ENCODE data around the gene FOS.

FOS gene

GRCh38 chr14:75312341-75312740 is 33.7 kb downstream of the FOS start:
- CTCF ChIA-PET: interaction anchor here (1.4 to 17.3 kb wide), 3 partner anchors 9 to 183 kb away, joined by 3 to 412 read pairs (median 11); no protein-coding TSS in a partner anchor
- POLR2A ChIA-PET: no interaction called here
- no peak for TF ChIP-seq CTCF (IDR thresholded peaks at IDR 0.05; ENCODE audit: insufficient read depth, low read length, missing control alignments)
- no peak overlapping the region for H3K4me3 ChIP-seq (ENCODE audit: low read depth, low read length)
- no peak for DNase-seq (ENCODE audit: low read depth, low spot score)

GRCh38 chr14:75313294-75313693 is 34.7 kb downstream of the FOS start:
- DNase-seq (ENCODE audit: low read depth, low spot score): no peak
- no peak overlapping the region for H3K4me3 ChIP-seq (ENCODE audit: low read depth, low read length)
- ChIA-PET CTCF (interaction anchor here (1.4 to 17.3 kb wide), 3 partner anchors 10 to 182 kb away, joined by 3 to 412 read pairs (median 11); no protein-coding TSS in a partner anchor), POLR2A (no interaction called here)
- TF ChIP-seq CTCF (IDR thresholded peaks at IDR 0.05; ENCODE audit: insufficient read depth, low read length, missing control alignments): no peak

GRCh38 chr14:75315144-75315543 is 36.5 kb downstream of the FOS start:
- ChIA-PET CTCF (interaction anchor here (1.8 to 17.3 kb wide), 2 partner anchors 9 to 174 kb away, joined by 9 to 412 read pairs; no protein-coding TSS in a partner anchor), POLR2A (no interaction called here)
- no peak for DNase-seq (ENCODE audit: low read depth, low spot score)
- H3K4me3 ChIP-seq (ENCODE audit: low read depth, low read length): no peak overlapping the region
- no peak for TF ChIP-seq CTCF (IDR thresholded peaks at IDR 0.05; ENCODE audit: insufficient read depth, low read length, missing control alignments)

- H3K4me3 ChIP-seq (ENCODE audit: low read depth, low read length): no peak overlapping the region
- no peak for TF ChIP-seq CTCF (IDR thresholded peaks at IDR 0.05; ENCODE audit: insufficient read depth, low read length, missing control alignments)
- CTCF ChIA-PET: no interaction called here
- POLR2A ChIA-PET: no interaction called here
- no peak for DNase-seq (ENCODE audit: low read depth, low spot score)
These were observed 38.5 kb downstream of the FOS start for GRCh38 chr14:75317148-75317547.

GRCh38 chr14:75318353-75318752 is 39.7 kb downstream of the FOS start:
- no peak for DNase-seq (ENCODE audit: low read depth, low spot score)
- ChIA-PET CTCF (no interaction called here), POLR2A (no interaction called here)
- no peak overlapping the region for H3K4me3 ChIP-seq (ENCODE audit: low read depth, low read length)
- TF ChIP-seq CTCF (IDR thresholded peaks at IDR 0.05; ENCODE audit: insufficient read depth, low read length, missing control alignments): no peak

GRCh38 chr14:75319021-75319420 is 40.4 kb downstream of the FOS start:
- no peak for TF ChIP-seq CTCF (IDR thresholded peaks at IDR 0.05; ENCODE audit: insufficient read depth, low read length, missing control alignments)
- CTCF ChIA-PET: interaction anchor here (1.4 to 4.2 kb wide), 2 partner anchors 11 to 170 kb away, joined by 5 to 18 read pairs; no protein-coding TSS in a partner anchor
- POLR2A ChIA-PET: no interaction called here
- H3K4me3 ChIP-seq (ENCODE audit: low read depth, low read length): no peak overlapping the region
- DNase-seq (ENCODE audit: low read depth, low spot score): no peak

All from AG04449 (cell line).